Measurements from ENCODE around the gene GUCY1B1.

GRCh38 chr4:155735496-155735895, 23.3 kb upstream of the GUCY1B1 start:
- TF ChIP-seq CTCF (IDR thresholded peaks at IDR 0.05; ENCODE audit: low read depth, low read length) (no peak), POLR2A (IDR thresholded peaks at IDR 0.05; ENCODE audit: extremely low read depth, insufficient read length) (no peak)
